ENCODE measurements around the gene GRM8. TPM values are rescaled to one million over a fixed set of nuclear protein-coding genes. Genes with fewer than 3 reads are reported as not detected.

GRM8 gene
- total RNA-seq, 1 experiment from 2014 or later: not detected

Small RNA genes lying within 50 kb of the gene (small RNA-seq; reads per million reads assigned to genes)
- not detected for gene MIR592

Other genes starting within 250 kb of the GRM8 start
- 21.5 and 48.8 TPM in 2 replicates for gene ZNF800, start 139.8 kb upstream of the GRM8 start, total RNA-seq (2014; rRNA removed; shearing (Covaris generic); ENCODE audit: low replicate concordance)